HG03457 (cell line): ENCODE results near the gene TBC1D17.
A peak's percentile ranks its signal among the peaks of the same experiment; 100 is the strongest.
"Not testable (repeated sequence)": the region's sequence is repeated elsewhere in the genome, so short reads cannot be mapped to it uniquely, and the experiment has no call there.

Source experiments
- ATAC-seq: cut with Tn5 transposase; IDR thresholded peaks from one replicate; pipeline ENCODE4 v1.9.1; 2021; ENCODE audit warnings: moderate number of reproducible peaks; ENCODE audit not compliant: unreplicated experiment

TBC1D17 gene

GRCh38 chr19:49916839-49917733 is 39.6 kb downstream of the TBC1D17 start:
- ATAC-seq: no peak

DNA sequence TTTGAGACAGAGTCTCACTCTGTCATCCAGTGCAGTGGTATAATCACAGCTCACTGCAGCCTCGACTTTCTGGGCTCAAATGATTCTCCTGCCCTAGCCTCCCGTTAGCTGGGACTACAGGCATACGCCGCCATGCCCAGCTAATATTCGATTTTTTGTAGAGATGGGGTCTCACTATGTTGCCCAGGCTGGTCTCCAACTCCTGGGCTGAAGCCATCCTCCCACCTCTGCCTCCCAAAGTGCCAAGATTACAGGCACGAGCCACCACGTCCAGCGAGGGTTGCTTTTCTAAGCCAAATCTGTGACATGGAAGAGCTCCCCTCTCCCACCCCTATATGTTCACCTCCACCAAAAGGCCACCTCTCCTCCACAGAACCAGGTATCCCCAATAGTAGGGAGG is 40.6 kb downstream of the TBC1D17 start:
- ATAC-seq: no peak

- no peak for ATAC-seq
These were observed 43.3 kb downstream of the TBC1D17 start for GRCh38 chr19:49920624-49921363.

DNA sequence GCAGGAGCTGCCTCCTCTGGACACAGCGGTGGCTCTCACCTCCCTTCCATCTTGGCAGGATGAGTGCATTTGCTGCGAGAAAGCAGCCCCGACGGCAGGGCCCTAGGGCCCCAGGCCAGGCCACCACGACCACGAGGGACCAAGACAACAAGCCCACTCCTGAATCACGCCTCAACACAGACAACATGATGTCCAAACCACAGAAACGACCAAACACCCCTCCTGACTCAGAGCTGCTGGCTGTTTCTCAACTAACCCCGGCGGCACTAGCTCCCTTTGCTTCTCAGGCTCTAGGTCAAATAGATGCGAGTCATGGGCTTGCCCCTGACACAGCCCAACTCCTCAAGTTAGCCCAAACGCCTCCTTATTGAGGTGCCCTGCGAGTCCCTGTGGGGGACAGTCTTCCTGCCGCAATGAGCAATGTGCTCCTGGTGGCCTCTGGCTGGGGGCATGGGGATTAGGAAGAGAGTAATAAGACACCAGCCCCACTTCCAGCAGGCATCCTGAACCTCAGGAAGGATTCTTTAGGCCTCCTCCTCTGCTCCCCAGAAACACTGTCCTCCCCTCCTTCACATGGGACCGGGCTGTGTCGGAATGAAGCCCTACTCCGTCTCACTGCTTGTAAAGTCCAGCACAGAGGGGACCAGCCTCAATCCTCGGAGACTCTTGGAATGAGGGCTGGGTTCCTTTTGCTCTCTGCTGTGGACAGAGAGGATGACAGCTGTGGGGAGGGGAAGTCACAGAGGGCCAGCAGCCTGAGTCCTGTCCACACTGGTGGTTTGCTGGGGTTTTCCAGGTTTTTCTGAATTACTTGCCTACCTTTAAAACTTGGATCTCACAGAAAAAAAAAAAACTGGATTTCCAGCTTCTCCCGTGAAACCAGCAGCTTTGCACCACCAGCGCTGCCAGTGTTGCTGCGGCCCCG is 44.6 kb downstream of the TBC1D17 start:
- no peak for ATAC-seq

GRCh38 chr19:49923055-49924003 is 45.8 kb downstream of the TBC1D17 start:
- ATAC-seq: no peak

DNA sequence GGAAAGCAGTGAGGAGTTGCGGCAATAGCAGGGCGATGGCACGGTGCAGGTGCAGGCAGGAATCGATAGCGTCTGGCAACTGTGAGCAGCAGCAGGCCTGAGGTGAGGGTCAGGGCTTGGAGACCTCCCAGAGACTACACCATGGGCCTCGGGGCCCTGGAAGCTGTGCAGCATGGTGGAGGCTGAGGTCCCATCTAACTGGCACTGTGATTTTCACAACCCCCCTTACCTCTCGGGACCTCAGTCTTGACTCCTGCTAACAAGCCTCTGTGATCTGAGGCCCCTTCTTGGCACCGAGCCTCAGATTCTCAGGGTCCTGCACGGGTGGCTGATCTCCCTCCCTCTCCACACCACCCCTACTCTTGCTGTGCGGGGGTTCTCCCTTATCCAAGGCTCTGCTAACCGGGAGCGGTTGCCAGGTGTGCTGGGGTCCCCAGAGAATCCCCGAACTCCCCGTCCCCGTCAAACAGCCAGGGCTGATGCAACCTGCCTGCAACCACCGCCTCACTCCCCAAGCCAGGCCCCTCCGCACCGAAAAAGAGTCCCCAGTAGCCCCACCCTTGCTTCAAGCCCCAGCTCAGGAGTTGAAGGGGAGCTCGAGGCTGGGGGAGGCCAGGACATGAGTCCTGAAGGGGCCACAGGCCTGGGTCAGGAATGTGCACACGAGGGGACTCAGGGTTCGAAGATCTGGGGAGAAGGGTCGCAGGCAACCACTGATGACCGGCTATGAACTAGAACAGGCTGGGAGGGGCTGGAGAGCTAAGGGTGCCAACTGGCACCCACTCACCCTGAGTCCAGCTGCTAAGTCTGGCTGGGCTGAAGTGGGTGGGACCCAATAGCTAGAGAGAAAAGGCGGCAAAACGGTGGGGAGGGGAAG is 46.7 kb downstream of the TBC1D17 start:
- no peak for ATAC-seq

GRCh38 chr19:49924881-49925210 is 47.3 kb downstream of the TBC1D17 start:
- not testable (repeated sequence) for ATAC-seq

DNA sequence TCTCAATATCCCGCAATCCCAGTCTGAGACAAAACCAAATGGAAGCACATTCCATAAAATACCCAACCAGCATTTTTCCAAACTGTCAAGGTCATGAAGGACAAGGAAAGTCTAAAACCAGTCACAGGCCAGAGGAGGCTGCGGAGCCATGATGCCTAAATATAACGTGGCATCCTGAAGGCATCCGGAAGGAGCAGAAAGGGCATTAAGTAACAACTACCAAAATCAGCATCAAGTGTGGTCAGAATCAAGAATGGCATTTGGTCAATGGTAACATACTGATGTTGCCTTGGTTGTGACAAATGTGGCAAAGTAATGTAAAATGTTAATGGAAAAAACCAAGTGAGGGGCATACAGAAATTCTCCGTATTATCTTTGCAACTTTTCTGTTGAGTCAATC is 48.0 kb downstream of the TBC1D17 start:
- ATAC-seq: no peak

DNA sequence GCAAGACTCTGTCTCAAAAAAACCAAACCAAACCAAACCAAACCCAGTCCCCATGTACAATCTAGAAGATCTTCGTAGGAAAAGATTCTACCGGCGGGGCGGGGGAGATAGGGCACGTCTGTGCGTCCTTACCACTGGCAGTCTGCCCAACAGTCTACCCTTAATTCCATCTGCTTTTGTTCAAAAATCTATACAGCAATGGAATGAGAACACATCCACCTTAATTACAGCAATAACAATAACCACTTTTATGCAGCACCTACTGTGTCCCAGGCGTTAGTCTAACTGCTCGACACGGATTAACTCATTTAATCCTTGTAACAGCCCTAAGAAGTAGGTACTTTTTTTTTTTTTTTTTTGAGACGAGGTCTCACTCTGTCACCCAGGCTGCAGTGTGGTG is 49.0 kb downstream of the TBC1D17 start:
- no peak for ATAC-seq

- ATAC-seq: no peak
These were observed 50.2 kb downstream of the TBC1D17 start for GRCh38 chr19:49927526-49928264.

DNA sequence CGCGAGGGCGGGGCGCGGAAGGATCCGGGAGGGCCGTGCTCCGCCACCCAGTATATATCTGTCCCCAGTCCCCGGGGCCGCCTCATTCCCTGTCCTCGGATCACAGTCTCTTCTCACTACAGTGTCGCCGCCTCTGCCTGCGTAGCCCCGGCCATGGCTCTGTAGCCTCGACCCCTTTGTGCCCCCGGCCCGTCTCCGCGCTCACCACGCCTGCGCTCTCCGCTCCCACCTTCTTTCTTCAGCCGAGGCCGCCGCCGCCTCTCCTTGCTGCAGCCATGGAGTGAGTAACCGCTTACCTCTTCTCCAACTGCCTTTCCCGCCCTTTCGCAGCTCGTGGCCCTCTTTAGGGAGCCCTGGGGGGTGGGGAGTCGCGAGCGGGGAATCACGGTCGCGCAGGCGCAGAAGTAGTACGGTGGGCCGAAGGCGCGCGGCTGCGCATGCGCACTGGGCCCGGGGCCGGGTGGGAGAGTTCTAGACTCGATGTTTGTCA is 51.7 kb downstream of the TBC1D17 start, which contains the start of the genes ATF5 and NUP62:
TSS of gene ATF5 (plus strand) at position 85 of the 490 bp plus-strand sequence. CDS start 1,646 bp downstream, outside the sequence.
TSS of gene NUP62 (minus strand) at position 384 of the 490 bp plus-strand sequence. CDS start 19,697 bp downstream, outside the sequence.
- ATAC-seq: peak; percentile 42

GRCh38 chr19:49929611-49930482 is 52.3 kb downstream of the TBC1D17 start:
- peak; percentile 52 for ATAC-seq

DNA sequence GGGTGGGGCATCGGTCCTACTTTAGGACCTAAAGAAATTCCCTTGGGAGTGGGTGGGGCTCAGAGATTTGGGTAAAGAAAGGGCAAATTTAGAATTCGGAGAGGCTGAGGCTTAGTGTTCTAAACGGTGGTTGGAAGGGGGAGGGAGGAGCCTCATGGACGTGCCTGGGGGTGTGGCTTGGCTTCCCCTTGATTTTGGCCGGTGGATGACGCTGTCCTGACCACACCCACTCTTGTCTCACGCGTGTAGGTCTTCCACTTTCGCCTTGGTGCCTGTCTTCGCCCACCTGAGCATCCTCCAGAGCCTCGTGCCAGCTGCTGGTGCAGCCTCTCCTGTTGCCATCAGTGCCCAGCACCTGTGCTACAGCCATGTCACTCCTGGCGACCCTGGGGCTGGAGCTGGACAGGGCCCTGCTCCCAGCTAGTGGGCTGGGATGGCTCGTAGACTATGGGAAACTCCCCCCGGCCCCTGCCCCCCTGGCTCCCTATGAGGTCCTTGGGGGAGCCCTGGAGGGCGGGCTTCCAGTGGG is 53.0 kb downstream of the TBC1D17 start:
- ATAC-seq: no peak

- no peak for ATAC-seq
These were observed 54.0 kb downstream of the TBC1D17 start for GRCh38 chr19:49931293-49932040.

DNA sequence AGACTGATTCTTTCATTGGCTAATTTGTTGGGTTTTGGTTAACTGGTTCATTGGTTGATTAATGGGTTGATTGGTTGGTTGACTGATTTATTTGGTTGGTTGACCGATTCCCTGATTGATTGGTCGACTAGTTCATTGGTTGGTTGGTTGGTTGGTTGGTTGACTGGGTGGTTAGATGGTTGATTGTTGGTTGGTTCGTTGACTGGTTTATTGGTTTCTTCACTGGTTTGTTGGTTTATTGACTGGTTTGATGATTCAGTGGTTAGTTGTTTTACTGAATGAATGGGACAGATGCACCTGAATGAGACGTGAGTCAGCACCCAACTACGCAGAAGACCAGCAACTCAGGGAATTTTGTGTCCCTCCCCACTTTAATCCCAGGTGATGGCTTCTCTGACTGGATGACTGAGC is 54.5 kb downstream of the TBC1D17 start:
- no peak for ATAC-seq

DNA sequence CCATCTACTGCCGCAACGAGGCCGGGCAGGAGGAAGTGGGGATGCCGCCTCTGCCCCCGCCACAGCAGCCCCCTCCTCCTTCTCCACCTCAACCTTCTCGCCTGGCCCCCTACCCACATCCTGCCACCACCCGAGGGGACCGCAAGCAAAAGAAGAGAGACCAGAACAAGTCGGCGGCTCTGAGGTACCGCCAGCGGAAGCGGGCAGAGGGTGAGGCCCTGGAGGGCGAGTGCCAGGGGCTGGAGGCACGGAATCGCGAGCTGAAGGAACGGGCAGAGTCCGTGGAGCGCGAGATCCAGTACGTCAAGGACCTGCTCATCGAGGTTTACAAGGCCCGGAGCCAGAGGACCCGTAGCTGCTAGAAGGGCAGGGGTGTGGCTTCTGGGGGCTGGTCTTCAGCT is 55.2 kb downstream of the TBC1D17 start:
- ATAC-seq: no peak
